C1 segment of cervical spinal cord (tissue), 14 donors: ENCODE results near the gene SMARCC1.
"Not testable (repeated sequence)": the region's sequence is repeated elsewhere in the genome, so short reads cannot be mapped to it uniquely, and the experiment has no call there.

Experiments
- DNase-seq, 14 donors: peaks; one replicate each; lab custom pipeline; 2025; lab: John Stamatoyannopoulos, UW

The SMARCC1 gene

DNA sequence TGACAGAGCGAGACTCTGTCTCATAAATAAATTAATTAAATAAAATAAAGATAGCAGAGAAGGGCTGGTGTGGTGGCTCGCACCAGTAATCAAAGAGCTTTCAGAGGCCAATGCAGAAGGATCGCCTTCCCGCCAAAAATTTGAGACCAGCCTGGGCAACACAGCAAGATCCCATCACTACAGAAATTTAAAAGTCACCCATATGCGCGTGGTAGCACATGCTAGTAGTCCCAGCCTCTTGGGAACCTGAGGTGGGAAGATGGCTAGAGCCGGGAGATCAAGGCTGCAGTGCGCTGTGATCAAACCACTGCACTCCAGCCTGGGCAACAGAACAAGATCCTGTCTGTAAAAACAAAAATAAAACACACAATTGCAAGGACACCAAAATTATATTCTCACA is 9.6 kb downstream of the SMARCC1 start:
- no peak for DNase-seq

- DNase-seq, result no peak
Observed at GRCh38 chr3:47766186-47766585, 15.5 kb downstream of the SMARCC1 start.

- DNase-seq, result no peak
Observed at GRCh38 chr3:47762233-47762632, 19.5 kb downstream of the SMARCC1 start.

GRCh38 chr3:47761046-47761445 is 20.6 kb downstream of the SMARCC1 start:
- no peak for DNase-seq

- DNase-seq, result not testable (repeated sequence)
Observed at GRCh38 chr3:47760207-47760606, 21.5 kb downstream of the SMARCC1 start.

- no peak for DNase-seq
Observed at GRCh38 chr3:47758261-47759025, 23.2 kb downstream of the SMARCC1 start.

- no peak for DNase-seq
Observed at GRCh38 chr3:47752716-47753115, 29.0 kb downstream of the SMARCC1 start.

GRCh38 chr3:47750811-47751354 is 30.8 kb downstream of the SMARCC1 start:
- not testable (repeated sequence) for DNase-seq

DNA sequence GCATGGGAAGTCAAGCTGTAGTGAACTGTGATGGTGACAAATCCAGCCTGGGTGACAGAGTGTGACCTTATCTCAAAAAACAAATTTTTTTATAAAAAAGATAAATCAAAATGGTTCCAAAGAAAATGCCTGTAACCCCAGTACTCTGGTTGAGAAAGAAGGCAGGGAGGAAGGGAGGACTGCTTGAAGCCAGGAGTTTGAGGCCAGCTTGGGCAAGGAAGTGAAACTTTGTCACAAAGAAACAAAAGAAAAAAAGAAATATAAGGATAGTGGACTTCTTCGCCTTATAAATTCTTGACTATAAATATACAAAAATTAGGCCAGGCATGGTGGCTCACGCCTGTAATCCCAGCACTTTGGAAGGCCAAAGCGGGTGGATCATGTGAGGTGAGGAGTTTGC is 34.1 kb downstream of the SMARCC1 start:
- DNase-seq, result no peak

DNA sequence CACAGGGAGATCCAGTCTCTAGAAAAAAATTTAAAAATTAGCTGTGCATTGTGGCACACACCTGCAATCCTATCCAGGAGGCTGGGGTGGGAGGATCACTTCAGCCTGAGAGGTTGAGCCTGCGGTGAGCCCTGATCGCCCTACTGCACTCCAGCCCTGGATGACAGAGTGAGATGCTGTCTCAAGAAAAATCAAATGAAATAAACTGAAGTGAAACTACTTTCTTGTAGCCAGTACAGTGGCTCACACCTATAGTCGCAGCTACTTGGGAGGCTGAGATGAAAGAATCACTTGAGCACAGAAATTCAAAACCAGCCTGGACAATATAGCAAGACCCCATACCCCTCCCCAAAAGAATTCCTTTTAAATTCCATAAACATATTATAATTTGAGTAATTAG is 35.4 kb downstream of the SMARCC1 start:
- no peak for DNase-seq

- no peak for DNase-seq
Observed at GRCh38 chr3:47743855-47744254, 37.8 kb downstream of the SMARCC1 start.

DNA sequence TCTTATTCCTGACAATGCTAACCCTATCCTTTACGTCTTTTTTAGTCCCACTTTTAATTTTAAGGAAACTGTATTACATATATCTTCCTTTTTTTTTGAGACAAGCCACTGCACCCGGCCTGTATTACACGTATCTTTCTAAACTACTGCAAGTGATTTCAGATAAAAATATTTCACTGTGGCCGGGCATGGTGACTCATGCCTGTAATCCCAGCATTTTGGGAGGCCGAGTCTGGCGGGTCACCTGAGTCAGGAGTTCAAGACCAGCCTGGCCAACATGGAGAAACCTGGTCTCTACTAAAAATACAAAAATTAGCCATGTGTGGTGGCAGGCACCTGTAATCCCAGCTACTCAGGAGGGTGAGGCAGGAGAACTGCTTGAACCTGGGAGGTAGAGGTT is 38.3 kb downstream of the SMARCC1 start:
- not testable (repeated sequence) for DNase-seq

DNA sequence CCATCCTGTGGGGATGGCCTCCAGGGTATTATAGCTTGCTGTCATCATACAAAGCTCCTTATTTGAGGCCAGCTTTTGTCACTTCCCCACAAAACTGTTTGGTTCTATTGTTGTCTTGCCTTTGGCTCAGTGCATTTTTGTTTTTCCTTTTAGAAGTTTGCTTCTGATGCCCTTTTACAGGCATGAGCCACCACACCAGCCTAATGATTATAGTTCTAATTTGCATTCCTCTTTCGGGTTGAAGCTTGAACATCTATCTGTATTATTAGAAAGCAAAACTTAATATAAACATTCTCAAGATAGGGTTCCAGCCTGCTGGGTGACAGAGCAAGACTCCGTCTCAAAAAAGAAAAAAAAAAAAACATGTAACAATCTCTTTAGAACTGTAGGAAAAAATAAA is 39.8 kb downstream of the SMARCC1 start:
- no peak for DNase-seq

DNA sequence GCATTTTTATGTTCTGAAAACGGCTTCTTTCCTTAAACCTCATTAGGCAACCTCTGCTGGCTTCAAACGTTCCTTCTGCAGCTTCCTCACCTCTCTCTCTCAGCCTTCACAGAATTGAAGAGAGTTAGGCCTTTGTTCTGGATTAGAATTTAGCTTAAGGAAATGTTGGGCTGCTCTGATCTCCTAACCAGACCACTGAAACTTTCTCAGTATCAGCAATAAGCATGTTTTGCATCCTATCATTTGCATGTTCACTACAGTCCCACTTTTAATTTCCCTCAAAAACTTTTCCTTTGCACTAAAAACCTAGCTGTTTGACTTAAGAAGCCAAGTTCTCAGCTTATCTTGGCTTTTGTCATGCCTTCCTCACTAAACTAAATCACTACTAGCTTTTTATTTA is 49.5 kb downstream of the SMARCC1 start:
- no peak for DNase-seq

GRCh38 chr3:47731061-47731460 is 50.6 kb downstream of the SMARCC1 start:
- no peak for DNase-seq

- DNase-seq, result no peak
Observed at GRCh38 chr3:47722859-47723258, 58.8 kb downstream of the SMARCC1 start.

- DNase-seq, result not testable (repeated sequence)
Observed at GRCh38 chr3:47717448-47717847, 64.2 kb downstream of the SMARCC1 start.

DNA sequence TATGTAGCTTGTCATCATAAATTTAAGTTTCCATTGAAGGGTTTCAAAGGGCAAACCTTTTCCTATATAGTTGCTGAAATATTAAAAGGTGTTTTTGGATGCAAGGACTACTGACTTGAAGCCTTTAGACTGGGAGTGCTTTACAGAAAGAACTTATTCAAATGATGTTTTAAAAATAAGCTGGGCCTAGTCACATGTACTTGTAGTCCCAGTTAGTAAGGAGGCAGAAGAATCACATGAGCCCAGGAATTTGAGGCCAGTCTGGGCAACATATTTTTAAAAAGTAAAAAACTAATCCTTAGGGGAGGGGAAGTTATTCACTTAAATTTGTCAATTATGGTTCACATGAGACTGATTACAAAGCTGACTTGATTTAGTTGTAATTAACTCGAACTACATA is 65.0 kb downstream of the SMARCC1 start:
- no peak for DNase-seq

DNA sequence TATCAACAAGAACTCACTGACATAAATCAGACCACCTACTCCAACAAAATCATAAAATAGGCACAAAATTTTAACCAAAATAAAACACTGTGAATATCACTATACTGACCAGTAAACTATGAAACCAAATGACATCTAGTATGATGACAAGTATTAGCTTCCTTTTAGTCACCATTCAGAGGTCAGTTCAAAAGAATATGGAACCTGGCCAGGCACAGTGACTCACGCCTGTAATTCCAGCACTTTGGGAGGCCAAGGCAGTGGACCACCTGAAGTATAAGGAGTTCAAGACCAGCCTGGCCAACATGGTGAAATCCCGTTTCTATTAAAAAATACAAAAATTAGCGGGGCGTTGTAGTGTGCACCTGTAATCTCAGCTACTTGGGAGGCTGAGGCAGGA is 65.8 kb downstream of the SMARCC1 start:
- no peak for DNase-seq

GRCh38 chr3:47714606-47715005 is 67.1 kb downstream of the SMARCC1 start:
- DNase-seq, result no peak

GRCh38 chr3:47713655-47714054 is 68.0 kb downstream of the SMARCC1 start:
- no peak for DNase-seq

DNA sequence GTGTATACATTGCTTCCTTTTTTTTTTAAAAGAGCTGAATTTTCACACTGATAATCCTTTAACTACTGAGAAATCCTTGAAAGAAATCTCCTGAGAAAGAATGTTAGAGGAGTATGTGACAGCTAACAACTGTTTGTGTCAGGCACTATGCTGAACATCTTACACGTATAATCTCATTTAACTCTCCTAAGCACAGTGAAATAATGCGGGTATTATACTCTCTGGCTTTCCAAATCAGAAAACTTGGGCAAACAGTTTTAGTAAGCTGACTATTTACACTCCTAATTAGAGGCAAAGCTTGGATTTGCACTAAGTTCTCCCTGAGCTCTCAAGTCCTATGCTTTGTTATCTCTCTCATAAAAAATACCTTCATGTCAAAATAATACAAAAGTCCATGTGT is 69.3 kb downstream of the SMARCC1 start:
- DNase-seq, result no peak

- DNase-seq, result no peak
Observed at GRCh38 chr3:47711596-47711995, 70.1 kb downstream of the SMARCC1 start.

- no peak for DNase-seq
Observed at GRCh38 chr3:47705391-47705790, 76.3 kb downstream of the SMARCC1 start.
